ENCODE data around the gene PCAT7.
A peak's percentile ranks its signal among the peaks of the same experiment; 100 is the strongest.
"Not testable (repeated sequence)": the region's sequence is repeated elsewhere in the genome, so short reads cannot be mapped to it uniquely, and the experiment has no call there.

Gene PCAT7

GRCh38 chr9:94554439-94555331 is at the start of gene PCAT7:
Gene PCAT7, plus strand, starts transcription at chr9:94555083.
- ChIA-PET CTCF (interaction anchor here (0.7 to 1.7 kb wide), 11 partner anchors 8 to 70 kb away, joined by 3 to 8 read pairs (median 3); no protein-coding TSS in a partner anchor), POLR2A (no interaction called here)
- peak; percentile 21 for TF ChIP-seq CTCF (IDR thresholded peaks at IDR 0.05; ENCODE audit: control extremely low read depth, extremely low read depth, low read depth, missing control alignments)
- DNase-seq (ENCODE audit: extremely low spot score), result peak; percentile 52

GRCh38 chr9:94506370-94506769 is 48.5 kb upstream of the PCAT7 start:
- CTCF ChIA-PET, POLR2A ChIA-PET: not testable (repeated sequence)

GRCh38 chr9:94507531-94508258 is 47.2 kb upstream of the PCAT7 start:
- CTCF ChIA-PET, result no interaction called here
- no peak for TF ChIP-seq CTCF (IDR thresholded peaks at IDR 0.05; ENCODE audit: control extremely low read depth, extremely low read depth, low read depth, missing control alignments)
- POLR2A ChIA-PET, result no interaction called here
- DNase-seq (ENCODE audit: extremely low spot score), result no peak

More at GRCh38 chr9:94506370-94506769, 48.5 kb upstream of the PCAT7 start:
- DNase-seq (ENCODE audit: extremely low spot score), result not testable (repeated sequence)

- no peak for TF ChIP-seq CTCF (IDR thresholded peaks at IDR 0.05; ENCODE audit: control extremely low read depth, extremely low read depth, low read depth, missing control alignments)
- ChIA-PET CTCF (interaction anchor here (1.9 kb wide), 1 partner anchor 16 kb away, joined by 4 read pairs; no protein-coding TSS in a partner anchor), POLR2A (no interaction called here)
- DNase-seq (ENCODE audit: extremely low spot score), result no peak
These were observed 43.5 kb upstream of the PCAT7 start for GRCh38 chr9:94511134-94511954.

GRCh38 chr9:94511955-94512265 is 43.0 kb upstream of the PCAT7 start:
- ChIA-PET POLR2A (no interaction called here), CTCF (no interaction called here)
- TF ChIP-seq CTCF (IDR thresholded peaks at IDR 0.05; ENCODE audit: control extremely low read depth, extremely low read depth, low read depth, missing control alignments), result no peak
- no peak for DNase-seq (ENCODE audit: extremely low spot score)

- TF ChIP-seq CTCF (IDR thresholded peaks at IDR 0.05; ENCODE audit: control extremely low read depth, extremely low read depth, low read depth, missing control alignments), result no peak
- ChIA-PET POLR2A (no interaction called here), CTCF (no interaction called here)
- no peak for DNase-seq (ENCODE audit: extremely low spot score)
These were observed 40.2 kb upstream of the PCAT7 start for GRCh38 chr9:94514722-94515121.
